ENCODE data around the gene C16orf90.
A peak's percentile ranks its signal among the peaks of the same experiment; 100 is the strongest.

The C16orf90 gene

DNA sequence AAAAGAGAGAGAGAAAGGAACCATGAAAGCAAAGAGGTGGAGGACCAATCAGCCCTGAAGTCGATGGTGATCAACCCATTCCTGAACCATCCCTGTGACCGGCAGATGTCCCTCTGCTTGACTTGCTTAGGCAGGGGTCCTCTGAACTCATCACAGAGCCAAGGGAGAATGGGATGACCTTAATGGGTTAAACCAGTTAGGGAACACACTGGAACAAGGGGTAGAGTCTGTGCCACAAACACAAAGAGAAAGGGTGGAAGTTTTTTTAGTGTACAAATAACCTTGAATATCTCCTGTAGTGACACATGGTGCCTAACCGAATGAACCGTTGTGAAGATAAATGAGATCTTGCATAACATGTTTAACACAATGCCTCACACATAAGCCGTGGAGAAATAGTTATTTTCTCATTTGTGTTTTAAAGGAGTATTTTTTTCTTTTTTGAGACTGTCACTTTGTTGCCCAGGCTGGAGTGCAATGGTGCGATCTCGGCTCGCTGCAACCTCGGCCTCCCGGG is 40.6 kb downstream of the C16orf90 start:
- H3K9me3 Mint-ChIP-seq = no peaks in the 10 kb centered on the region
- no peaks in the 10 kb centered on the region for H3K27me3 Mint-ChIP-seq
- ATAC-seq (no peak), DNase-seq (no peak)
- peaks cover 25% of the 10 kb centered on the region for H3K4me1 Mint-ChIP-seq
- peaks cover 3% of the 10 kb centered on the region for H3K36me3 Mint-ChIP-seq (ENCODE audit: low read depth)
- H3K27ac Mint-ChIP-seq = no peak overlapping the region
- no peak overlapping the region for H3K4me3 Mint-ChIP-seq

GRCh38 chr16:3454093-3454492 is 41.2 kb downstream of the C16orf90 start:
- ATAC-seq (no peak), DNase-seq (no peak)
- Mint-ChIP-seq H3K27ac (no peak overlapping the region), H3K36me3 (ENCODE audit: low read depth) (peaks cover 8% of the 10 kb centered on the region), H3K4me3 (no peak overlapping the region), H3K9me3 (no peaks in the 10 kb centered on the region), H3K27me3 (no peaks in the 10 kb centered on the region), H3K4me1 (peaks cover 19% of the 10 kb centered on the region)

- peak overlapping the region; percentile 97 for H3K27ac Mint-ChIP-seq
- no peaks in the 10 kb centered on the region for H3K27me3 Mint-ChIP-seq
- peaks cover 12% of the 10 kb centered on the region for H3K9me3 Mint-ChIP-seq
- DNase-seq (peak; percentile 30), ATAC-seq (peak; percentile 66)
- H3K4me1 Mint-ChIP-seq = peaks cover 30% of the 10 kb centered on the region
- H3K36me3 Mint-ChIP-seq (ENCODE audit: low read depth) = peaks cover 30% of the 10 kb centered on the region
- peak overlapping the region; percentile 92 for H3K4me3 Mint-ChIP-seq
Observed at GRCh38 chr16:3444032-3444388, 51.3 kb downstream of the C16orf90 start.

Data from activated naive CD8-positive, alpha-beta T cell treated with anti-CD3 and anti-CD28 coated beads, Interleukin-2, amount 50 U/mL, for 24 hours (primary cell).